HuH-7.5 (cell line): ENCODE results near the gene MTHFSD.

Experiments used
- DNase-seq: peaks from one replicate; pipeline ENCODE4 v3.0.0; 2011; ENCODE audit warnings: low spot score

Gene MTHFSD

DNA sequence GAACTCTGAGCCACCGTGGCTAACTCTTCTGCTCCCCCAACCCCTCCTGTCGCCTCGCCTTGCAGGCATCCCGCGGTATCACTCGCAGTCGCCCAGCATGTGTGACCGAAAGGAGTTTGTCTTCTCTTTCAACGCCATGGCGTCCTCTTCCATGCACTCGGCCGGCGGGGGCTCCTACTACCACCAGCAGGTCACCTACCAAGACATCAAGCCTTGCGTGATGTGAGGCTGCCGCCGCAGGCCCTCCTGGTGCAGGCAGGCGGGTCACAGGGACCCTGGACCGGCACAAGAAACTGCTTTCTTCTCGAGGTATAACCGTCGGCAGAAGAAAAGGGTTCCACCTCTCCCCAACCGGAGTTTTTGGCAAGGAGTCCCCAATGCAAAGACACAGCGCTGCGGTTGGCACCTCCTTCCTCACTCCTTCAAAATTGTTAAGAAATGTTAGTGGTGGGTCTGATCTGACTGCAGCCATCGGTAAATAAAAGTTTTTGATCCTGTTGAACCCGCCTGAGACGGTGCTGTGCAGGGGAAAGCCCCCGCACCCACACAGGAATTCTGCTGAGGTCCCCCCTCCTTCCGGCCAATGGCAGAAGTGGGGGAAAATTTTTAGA is 42.1 kb downstream of the MTHFSD start:
- DNase-seq: no peak

DNA sequence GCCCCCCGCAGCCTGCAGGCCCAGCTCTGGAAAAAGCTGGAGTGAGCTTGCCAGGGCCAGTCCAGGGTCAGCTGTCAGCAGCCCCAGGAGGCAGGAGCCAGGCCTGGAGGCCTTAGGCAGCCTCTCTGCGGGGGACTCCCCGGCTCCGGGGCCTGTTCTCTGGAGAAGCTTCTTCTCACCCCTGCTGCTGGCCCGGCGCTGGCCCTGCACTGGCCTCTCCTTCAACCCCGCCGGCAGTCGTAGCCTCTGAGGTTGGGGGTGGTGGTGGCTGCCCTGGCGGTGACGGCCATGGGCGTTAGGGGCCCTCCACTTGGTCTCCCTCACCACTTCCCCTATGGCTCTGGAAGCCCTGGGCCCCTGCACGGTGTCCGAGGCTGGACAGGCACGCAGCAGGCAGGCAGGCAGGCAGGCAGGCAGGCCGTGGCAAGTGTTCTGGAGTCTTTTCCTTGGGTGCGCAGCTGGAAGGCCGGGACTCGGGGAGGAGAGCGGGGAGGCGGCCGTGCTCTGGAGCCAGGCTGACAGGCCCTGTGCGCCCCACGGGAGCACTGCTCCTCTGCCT is 42.7 kb downstream of the MTHFSD start:
- DNase-seq: no peak

DNA sequence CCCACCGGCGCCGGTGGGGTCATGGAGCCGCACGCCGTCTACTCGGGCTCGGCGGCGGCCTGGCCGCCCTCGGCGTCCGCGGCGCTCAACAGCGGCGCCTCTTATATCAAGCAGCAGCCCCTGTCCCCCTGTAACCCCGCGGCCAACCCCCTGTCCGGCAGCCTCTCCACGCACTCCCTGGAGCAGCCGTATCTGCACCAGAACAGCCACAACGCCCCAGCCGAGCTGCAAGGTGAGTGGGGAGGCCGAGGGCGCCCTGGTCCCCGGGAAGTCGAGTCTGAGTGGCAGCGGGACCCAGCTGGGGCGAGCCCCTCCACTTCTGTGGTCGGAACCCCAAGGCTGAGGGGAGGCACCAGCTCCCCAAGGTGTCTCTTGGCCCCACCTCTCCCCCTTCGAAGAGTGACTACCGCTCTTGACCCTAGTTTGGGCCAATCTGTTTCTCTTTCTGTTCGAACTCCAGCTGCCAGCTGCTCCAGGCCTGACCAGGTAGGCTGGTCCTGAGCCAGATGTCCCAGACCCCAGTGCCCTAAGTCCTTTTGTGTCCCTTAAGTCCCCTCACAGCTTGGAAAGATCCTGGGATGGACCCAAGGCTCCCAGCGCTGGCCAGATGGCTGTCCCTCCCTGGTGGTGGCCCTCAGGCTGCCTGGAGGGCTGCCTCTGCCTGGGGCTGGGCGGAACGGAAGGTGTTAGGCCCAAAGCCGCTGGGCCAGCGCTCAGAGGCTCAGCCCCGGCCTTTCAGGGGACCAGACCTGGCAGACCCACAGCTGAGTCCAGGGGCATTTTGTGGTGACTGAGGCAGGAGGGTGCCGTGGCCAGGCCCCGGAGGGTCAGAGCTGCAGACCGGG is 43.5 kb downstream of the MTHFSD start:
- no peak for DNase-seq

DNA sequence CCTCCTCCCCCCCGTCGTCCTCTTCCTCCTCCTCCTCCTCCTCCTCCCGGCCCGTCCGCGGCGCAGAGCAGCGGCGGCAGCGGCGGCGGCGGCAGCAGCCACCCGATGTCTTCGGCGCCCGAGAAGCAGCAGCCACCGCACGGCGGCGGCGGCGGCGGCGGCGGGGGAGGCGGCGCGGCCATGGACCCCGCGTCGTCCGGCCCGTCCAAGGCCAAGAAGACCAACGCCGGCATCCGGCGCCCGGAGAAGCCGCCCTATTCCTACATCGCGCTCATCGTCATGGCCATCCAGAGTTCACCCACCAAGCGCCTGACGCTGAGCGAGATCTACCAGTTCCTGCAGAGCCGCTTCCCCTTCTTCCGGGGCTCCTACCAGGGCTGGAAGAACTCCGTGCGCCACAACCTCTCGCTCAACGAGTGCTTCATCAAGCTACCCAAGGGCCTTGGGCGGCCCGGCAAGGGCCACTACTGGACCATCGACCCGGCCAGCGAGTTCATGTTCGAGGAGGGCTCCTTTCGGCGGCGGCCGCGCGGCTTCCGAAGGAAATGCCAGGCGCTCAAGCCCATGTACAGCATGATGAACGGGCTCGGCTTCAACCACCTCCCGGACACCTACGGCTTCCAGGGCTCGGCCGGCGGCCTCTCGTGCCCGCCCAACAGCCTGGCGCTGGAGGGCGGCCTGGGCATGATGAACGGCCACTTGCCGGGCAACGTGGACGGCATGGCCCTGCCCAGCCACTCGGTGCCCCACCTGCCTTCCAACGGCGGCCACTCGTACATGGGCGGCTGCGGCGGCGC is 44.4 kb downstream of the MTHFSD start, which contains the start of gene FOXF1:
FOXF1 (plus strand) TSS at position 63 of the 797 bp plus-strand sequence; CDS start at position 106, 43 bp downstream.
- DNase-seq: no peak

DNA sequence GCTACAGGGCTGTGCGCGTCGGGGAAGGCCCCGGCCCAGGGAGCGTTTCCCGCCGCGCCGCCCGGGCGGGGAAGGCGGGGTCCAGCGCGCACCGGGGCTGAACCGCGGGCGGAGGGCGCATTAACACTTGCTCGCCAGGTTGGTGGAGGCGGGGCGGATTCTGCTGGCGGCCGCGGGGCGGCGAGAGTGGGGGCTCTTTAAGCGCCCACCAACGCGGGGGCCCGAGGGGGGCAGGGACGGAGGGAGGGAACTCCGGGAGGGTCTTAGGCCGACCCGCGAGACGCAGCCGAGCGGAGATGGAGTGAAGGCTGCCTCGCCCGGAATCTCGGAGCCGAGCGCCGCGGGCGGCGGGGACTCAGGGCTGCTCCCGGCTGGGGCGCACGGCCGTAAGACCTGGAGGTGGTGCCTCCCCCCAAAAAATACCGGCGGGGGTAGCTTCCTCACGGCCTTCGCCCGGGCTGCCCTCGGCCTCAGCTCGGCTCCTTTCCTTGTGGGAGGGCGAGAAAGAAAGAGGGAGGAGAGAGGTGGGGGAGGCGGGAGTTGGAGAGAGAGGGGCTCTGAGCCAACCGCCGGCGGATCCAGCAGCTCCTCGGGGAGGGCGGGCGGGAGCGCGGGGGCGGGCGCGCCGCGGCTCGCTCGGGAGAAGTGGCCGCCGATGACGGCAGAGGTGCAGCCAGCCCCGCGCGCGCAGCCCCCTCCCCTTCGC is 45.1 kb downstream of the MTHFSD start:
- DNase-seq: peak; percentile 60

DNA sequence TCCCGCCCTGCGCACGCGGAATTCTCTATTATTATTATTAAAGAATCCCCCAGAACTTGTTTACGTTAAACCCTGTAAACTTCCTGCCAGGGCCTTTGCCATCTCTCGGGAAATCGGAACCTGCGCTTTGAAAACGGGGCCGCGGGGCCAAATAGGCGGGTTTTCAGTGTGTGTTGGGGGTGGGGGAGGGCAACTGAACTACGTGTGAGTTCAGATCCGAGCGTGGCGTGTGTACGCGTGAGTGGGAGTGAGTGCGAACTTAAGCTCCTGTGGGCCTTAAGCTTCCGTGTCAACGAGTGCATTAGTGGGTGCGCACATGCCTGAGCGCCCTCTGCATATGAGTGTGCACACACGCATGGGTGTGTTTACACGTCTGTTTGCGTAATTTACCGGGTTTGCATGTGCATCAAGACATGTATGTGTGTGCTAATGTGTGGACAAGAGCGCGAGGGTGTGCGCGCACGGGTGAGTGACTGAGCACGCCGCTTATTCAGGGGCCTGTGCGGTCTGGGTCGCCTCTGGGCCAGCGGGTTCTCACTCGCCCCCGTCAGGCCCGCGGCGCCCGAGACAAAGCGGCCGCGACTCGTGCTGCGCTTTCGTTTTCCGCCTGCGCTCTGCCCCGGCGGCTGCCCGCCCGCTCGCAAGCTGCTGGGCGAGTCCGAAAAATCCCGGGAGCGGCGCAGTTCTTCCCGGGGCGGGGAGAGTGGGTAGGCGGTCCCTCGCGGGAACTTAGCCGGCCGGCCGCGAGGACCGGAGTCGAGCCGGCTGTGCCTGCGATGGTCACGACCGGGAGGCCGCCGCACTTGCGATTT is 45.9 kb downstream of the MTHFSD start:
- DNase-seq: peak; percentile 77

DNA sequence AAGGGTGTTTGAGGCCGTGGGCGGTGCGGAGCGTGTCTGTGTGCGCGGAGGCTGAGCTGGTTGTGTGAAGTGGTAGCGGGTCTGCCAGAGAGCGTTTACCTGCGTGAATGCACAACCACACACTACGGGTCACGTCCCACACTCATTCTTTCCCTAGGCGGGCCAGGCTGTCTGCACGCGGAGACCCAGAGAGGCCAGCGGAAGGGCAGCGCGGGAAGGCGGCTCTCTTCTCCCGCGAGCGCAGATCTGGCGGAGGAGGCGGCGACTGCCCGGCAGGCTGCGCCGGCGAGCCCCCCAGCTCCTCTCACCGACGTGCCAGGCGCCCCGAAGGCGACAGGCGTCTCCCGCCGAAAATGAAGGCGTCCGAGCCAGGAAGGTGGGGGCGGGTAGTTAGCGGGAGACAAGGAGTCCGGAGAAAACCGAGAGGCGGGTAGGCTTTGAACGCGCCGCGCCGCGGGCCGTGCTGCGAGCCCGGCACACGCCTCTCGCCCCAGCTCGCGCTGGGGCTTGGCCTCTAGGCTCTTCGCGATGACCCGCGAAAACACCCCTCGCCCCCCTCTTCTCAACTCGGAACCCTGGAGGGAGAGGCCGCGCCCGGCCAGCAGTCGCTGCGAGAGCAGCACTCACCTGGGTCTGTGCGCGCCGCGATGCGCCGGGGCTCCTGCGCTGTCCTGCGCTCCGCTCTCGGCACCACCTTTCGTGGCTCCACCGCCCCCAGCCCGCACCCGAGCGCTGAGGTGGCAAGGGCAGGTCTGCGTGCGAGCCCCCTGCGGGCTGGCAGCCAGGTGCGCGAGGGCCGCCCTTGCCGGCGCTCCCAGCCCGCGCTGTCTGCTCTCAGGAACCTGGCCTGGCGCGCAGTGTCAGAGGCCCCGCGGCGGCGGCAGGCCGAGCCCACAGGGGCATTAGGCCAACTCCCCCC is 46.7 kb downstream of the MTHFSD start:
- DNase-seq: no peak

DNA sequence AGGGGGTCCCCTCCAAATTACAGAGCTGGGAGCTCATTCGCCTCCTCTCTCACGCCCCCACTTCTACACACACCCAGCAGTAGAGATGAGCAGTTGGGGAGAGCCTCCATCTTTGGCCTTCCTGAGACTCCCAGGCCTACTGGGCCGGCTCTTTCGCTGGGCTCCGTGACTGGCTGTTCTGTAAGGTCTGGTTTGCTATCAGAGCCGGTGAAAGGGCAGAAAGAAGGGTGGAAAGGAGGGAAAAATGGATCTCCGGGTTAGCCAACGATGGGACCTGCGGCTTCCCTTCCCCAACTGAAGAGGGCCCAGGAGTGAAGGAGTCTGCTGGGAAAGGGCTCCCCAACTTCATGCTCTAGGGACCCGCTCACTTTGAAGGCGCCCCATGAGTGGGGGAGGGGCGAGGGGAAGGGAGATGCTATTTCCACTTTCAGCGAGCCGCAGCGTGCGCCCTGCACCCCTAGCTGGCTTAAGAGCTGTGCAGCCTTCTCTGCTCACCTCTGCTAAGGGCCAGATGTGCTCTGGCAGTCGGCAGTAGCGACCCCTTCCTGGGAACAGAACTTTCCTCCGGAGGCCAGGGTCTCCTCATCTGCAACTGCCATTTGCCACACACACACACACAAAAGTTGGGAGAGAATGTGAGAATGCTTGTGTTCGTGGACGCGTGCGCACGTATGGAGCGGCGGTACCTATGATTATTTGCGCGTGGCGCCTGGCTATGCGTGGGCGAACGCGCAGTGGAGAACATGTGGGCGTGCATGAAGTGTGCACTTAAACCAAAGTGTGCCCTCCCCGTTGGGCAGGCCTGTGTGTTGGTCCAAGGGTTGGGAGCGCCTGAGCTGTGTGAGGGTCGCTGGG is 47.6 kb downstream of the MTHFSD start:
- no peak for DNase-seq

- no peak for DNase-seq
Measured at GRCh38 chr16:86505899-86506864, 48.9 kb downstream of the MTHFSD start.

- no peak for DNase-seq
Measured at GRCh38 chr16:86505185-86505898, 49.7 kb downstream of the MTHFSD start.

DNA sequence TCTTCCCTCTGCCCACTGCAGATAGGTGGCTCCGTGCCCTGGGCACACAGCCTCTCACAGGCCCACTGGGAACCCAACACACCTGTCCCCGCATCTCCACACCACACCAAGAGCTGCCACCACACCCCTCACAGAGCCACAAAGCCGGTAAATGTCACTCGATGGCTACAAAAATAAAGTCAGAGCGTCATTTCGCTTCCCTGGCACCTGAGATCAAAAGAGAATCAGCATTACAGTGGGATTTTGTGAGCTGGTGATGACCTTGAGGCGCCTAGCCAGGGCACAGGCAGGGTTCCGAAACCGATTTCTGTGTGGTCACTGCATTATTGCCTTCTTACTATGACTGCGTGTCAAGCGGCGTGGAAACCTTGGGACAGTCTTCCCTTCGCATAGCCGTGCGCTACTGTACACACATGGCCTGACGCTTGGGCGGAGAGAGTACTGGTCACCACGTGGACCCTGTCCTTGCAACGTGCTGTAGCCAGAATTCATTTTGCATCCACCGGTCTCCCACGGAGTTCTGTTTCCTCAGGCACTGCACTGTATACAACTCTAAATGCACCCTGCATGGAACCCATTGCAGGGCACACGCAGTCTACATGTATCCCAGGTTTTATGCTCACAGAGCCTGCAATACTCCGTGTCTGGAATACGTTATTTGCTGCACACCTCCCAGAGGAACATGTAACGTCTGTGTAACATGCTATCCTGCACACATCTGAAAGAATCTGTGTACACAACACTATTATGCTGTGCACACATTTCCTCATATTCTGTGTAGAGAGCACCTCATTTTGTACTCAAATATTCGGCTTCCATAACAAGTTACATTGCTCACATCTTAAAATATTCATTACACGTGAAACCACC is 50.5 kb downstream of the MTHFSD start:
- no peak for DNase-seq

- DNase-seq: no peak
Measured at GRCh38 chr16:86503830-86504229, 51.2 kb downstream of the MTHFSD start.

- DNase-seq: no peak
Measured at GRCh38 chr16:86502856-86503748, 51.9 kb downstream of the MTHFSD start.

DNA sequence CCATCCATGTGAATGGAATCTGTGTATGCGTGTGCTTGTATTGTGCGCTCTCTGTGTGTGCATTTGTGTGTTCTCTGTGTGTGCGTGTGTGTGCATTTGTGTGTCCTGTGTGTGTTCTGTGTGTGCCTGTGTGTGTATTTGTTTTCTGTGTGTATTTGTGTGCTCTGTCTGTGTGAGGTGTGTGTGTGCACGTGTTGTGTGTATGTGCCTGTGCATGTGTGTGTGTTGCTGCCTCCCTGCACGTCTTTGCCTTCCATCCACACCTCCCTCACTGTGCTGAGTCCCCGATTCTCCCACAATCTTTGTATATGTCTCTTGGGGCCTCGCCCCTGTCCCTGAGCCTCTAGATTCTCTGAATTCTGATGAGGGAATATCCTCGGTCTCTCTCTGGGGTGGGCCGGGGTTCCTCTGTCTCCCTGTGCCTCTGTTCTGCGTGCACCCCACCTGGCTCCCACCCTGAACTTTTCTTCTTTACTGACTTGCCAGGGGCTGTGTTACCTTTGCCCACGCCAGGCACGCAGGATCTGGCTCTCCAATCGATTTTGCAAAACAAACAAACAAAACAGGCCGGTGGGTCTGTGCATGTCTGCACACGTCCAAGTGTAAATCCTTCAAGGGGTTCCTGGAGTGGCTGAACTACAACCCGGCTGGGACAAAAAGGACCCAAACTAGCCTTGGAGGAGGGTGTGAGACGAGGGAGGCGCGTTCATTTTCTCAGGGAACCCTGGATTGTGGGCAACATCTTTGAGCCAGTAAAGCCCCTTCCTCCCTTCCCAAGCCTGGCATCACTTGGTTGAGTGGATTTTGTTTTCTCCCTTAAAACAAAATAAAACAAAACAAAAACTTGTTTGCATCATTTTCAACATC is 52.8 kb downstream of the MTHFSD start:
- DNase-seq: no peak
